HG03196 (cell line): Measurements from ENCODE around the gene C1orf174.

ENCODE experiments used
- ATAC-seq: cut with Tn5 transposase; IDR thresholded peaks from one replicate; pipeline ENCODE4 v1.9.1; 2021; ENCODE audit not compliant: unreplicated experiment

Gene C1orf174

GRCh38 chr1:3841491-3841890, 58.6 kb downstream of the C1orf174 start:
- ATAC-seq, result no peak
